Activated CD4-positive, alpha-beta T cell treated with anti-CD3 and anti-CD28 coated beads for 36 hours (primary cell): ENCODE results near the gene MAZ. TPM values are rescaled to one million over a fixed set of nuclear protein-coding genes. Genes with fewer than 3 reads are reported as not detected.
"Not testable (repeated sequence)": the region's sequence is repeated elsewhere in the genome, so short reads cannot be mapped to it uniquely, and the experiment has no call there.

Experiments used
- ATAC-seq: fragments of 200-7000 bp; cut with Tn5 transposase; one replicate; pipeline ENCODE4 v1.10.0; 2021; ENCODE audit warnings: mild to moderate bottlenecking, moderate library complexity
- CTCF ChIA-PET: fragments of 350-600 bp; sonication (Branson Sonifier 250); formaldehyde crosslinking; loops from one replicate; lab custom pipeline; 2021; ENCODE audit warnings: antibody characterized with exemption; lab: Charles Lee
- POLR2A ChIA-PET: fragments of 350-600 bp; sonication (Branson Sonifier 250); formaldehyde crosslinking; loops from one replicate; lab custom pipeline; 2021; ENCODE audit warnings: antibody characterized with exemption, inconsistent platforms; lab: Charles Lee
- DNase-seq: peaks from one replicate; pipeline ENCODE4 v3.0.0-alpha.2; 2020
- H3K27ac Mint-ChIP-seq: one replicate; pipeline ENCODE4 v1.8.0; 2021; ENCODE audit warnings: mixed read lengths
- H3K27me3 Mint-ChIP-seq: one replicate; pipeline ENCODE4 v1.8.0; 2021; ENCODE audit warnings: mixed read lengths
- H3K36me3 Mint-ChIP-seq: one replicate; pipeline ENCODE4 v1.8.0; 2021; ENCODE audit warnings: low read depth, mixed read lengths
- H3K4me1 Mint-ChIP-seq: one replicate; pipeline ENCODE4 v1.8.0; 2021; ENCODE audit warnings: mixed read lengths
- H3K4me3 Mint-ChIP-seq: one replicate; pipeline ENCODE4 v1.8.0; 2021; ENCODE audit warnings: mild to moderate bottlenecking, moderate library complexity, mixed read lengths
- H3K9me3 Mint-ChIP-seq: one replicate; pipeline ENCODE4 v1.8.0; 2021; ENCODE audit warnings: low read depth, mixed read lengths
- intact Hi-C, 2 experiments: fragments of 100-400 bp; cut with DNase I in 1 of 2; cut with micrococcal nuclease in 1 of 2; formaldehyde crosslinking; loops; one replicate each; pipeline versions ENCODE4 v1.14.2 to v1.15.1; 2022 to 2024; cut with DNase I, micrococcal nuclease
- total RNA-seq, 2 experiments: library from RNA; stranded (reverse); gene quantifications; one replicate each; pipeline ENCODE4 v1.2.3, GENCODE V29; 2021

Gene MAZ
- total RNA-seq, 2 experiments from 2014 or later, result 306 to 387 TPM

GRCh38 chr16:29769507-29769906 lies 36.8 kb upstream of the MAZ start:
- Mint-ChIP-seq H3K4me3 (no peak overlapping the region), H3K27me3 (no peaks in the 10 kb centered on the region), H3K4me1 (peaks cover 7% of the 10 kb centered on the region), H3K27ac (no peak overlapping the region), H3K9me3 (no peaks in the 10 kb centered on the region), H3K36me3 (no peaks in the 10 kb centered on the region)
- intact Hi-C loops, result no loop called here
- POLR2A ChIA-PET, result no interaction called here
- CTCF ChIA-PET, result interaction anchor here (0.7 to 2.0 kb wide), 5 partner anchors 15 to 156 kb away, joined by 3 to 7 read pairs (median 4); no protein-coding TSS in a partner anchor
- DNase-seq, result no peak
- ATAC-seq, result no peak

- intact Hi-C loops, result no loop called here
- POLR2A ChIA-PET, result no interaction called here
- Mint-ChIP-seq H3K4me3 (no peak overlapping the region), H3K4me1 (peaks cover 8% of the 10 kb centered on the region), H3K9me3 (no peaks in the 10 kb centered on the region), H3K27me3 (no peaks in the 10 kb centered on the region), H3K36me3 (no peaks in the 10 kb centered on the region), H3K27ac (no peak overlapping the region)
- ATAC-seq (no peak), DNase-seq (no peak)
- CTCF ChIA-PET, result interaction anchor here (0.6 to 1.2 kb wide), 2 partner anchors 47 to 1278 kb away, joined by 3 read pairs; partner anchors contain the start of gene CLN3
These were observed 35.9 kb upstream of the MAZ start for GRCh38 chr16:29770250-29770929.

GRCh38 chr16:29772330-29772729 lies 34.0 kb upstream of the MAZ start:
- H3K27ac Mint-ChIP-seq, DNase-seq, H3K4me3 Mint-ChIP-seq, intact Hi-C loops, H3K27me3 Mint-ChIP-seq, ATAC-seq, H3K9me3 Mint-ChIP-seq, H3K36me3 Mint-ChIP-seq: not testable (repeated sequence)
- CTCF ChIA-PET, result interaction anchor here (4.5 kb wide), 1 partner anchor 13 kb away, joined by 21 read pairs; no protein-coding TSS in a partner anchor
- H3K4me1 Mint-ChIP-seq, result peaks cover 14% of the 10 kb centered on the region
- POLR2A ChIA-PET, result interaction anchor here (0.6 kb wide), 1 partner anchor 599 kb away, joined by 5 read pairs; no protein-coding TSS in a partner anchor

GRCh38 chr16:29774730-29775129 lies 31.6 kb upstream of the MAZ start:
- ChIA-PET POLR2A (no interaction called here), CTCF (interaction anchor here (4.5 kb wide), 1 partner anchor 10 kb away, joined by 21 read pairs; no protein-coding TSS in a partner anchor)
- intact Hi-C loops, result no loop called here
- Mint-ChIP-seq H3K4me1 (peaks cover 14% of the 10 kb centered on the region), H3K36me3 (no peaks in the 10 kb centered on the region), H3K9me3 (no peaks in the 10 kb centered on the region), H3K27ac (no peak overlapping the region), H3K4me3 (no peak overlapping the region), H3K27me3 (no peaks in the 10 kb centered on the region)
- DNase-seq, result no peak
- no peak for ATAC-seq

- H3K4me3 Mint-ChIP-seq, result no peak overlapping the region
- H3K9me3 Mint-ChIP-seq, result no peaks in the 10 kb centered on the region
- ChIA-PET POLR2A (no interaction called here), CTCF (interaction anchor here (4.5 kb wide), 1 partner anchor 9 kb away, joined by 21 read pairs; no protein-coding TSS in a partner anchor)
- no peaks in the 10 kb centered on the region for H3K27me3 Mint-ChIP-seq
- no peak for ATAC-seq
- DNase-seq, result no peak
- peaks cover 13% of the 10 kb centered on the region for H3K4me1 Mint-ChIP-seq
- H3K27ac Mint-ChIP-seq, result no peak overlapping the region
- no peaks in the 10 kb centered on the region for H3K36me3 Mint-ChIP-seq
- intact Hi-C loops, result no loop called here
These were observed 30.5 kb upstream of the MAZ start for GRCh38 chr16:29775742-29776408.

- DNase-seq (no peak), ATAC-seq (no peak)
- H3K9me3 Mint-ChIP-seq, result no peaks in the 10 kb centered on the region
- no peaks in the 10 kb centered on the region for H3K27me3 Mint-ChIP-seq
- H3K36me3 Mint-ChIP-seq, result no peaks in the 10 kb centered on the region
- H3K27ac Mint-ChIP-seq, result no peak within 1 kb of the TSS
- no peak within 1 kb of the TSS for H3K4me3 Mint-ChIP-seq
- intact Hi-C loops, result no loop called here
- H3K4me1 Mint-ChIP-seq, result peaks cover 12% of the 10 kb centered on the region
- ChIA-PET CTCF (interaction anchor here (0.5 to 1.7 kb wide), 4 partner anchors 8 to 86 kb away, joined by 3 to 8 read pairs (median 4); no protein-coding TSS in a partner anchor), POLR2A (no interaction called here)
These were observed 28.6 kb upstream of the MAZ start, which contains the start of gene ZG16 for GRCh38 chr16:29777576-29778350. TSS of gene ZG16 (plus strand) at chr16:29778256. CDS start at chr16:29779267, 1,011 bp downstream.

- Mint-ChIP-seq H3K27me3 (no peaks in the 10 kb centered on the region), H3K9me3 (no peaks in the 10 kb centered on the region), H3K4me3 (no peak overlapping the region), H3K4me1 (peaks cover 21% of the 10 kb centered on the region), H3K27ac (no peak overlapping the region), H3K36me3 (no peaks in the 10 kb centered on the region)
- no peak for ATAC-seq
- no peak for DNase-seq
- intact Hi-C loops, result no loop called here
- ChIA-PET POLR2A (no interaction called here), CTCF (no interaction called here)
These were observed 26.9 kb upstream of the MAZ start for GRCh38 chr16:29779474-29779873.

- DNase-seq, H3K4me3 Mint-ChIP-seq, H3K27ac Mint-ChIP-seq, H3K27me3 Mint-ChIP-seq, POLR2A ChIA-PET, H3K36me3 Mint-ChIP-seq, H3K9me3 Mint-ChIP-seq, intact Hi-C loops, ATAC-seq: not testable (repeated sequence)
- peaks cover 27% of the 10 kb centered on the region for H3K4me1 Mint-ChIP-seq
- CTCF ChIA-PET, result interaction anchor here (2.7 to 3.0 kb wide), 2 partner anchors 10 to 82 kb away, joined by 21 to 25 read pairs; no protein-coding TSS in a partner anchor
These were observed 23.0 kb upstream of the MAZ start for GRCh38 chr16:29783094-29783953.

- Mint-ChIP-seq H3K27me3 (no peaks in the 10 kb centered on the region), H3K36me3 (no peaks in the 10 kb centered on the region), H3K4me1 (peaks cover 27% of the 10 kb centered on the region), H3K27ac (peak overlapping the region; percentile 3), H3K4me3 (no peak overlapping the region), H3K9me3 (no peaks in the 10 kb centered on the region)
- ChIA-PET CTCF (interaction anchor here (0.8 to 3.0 kb wide), 12 partner anchors 10 to 234 kb away, joined by 3 to 25 read pairs (median 6); partner anchors contain the start of genes C16orf54 and SPN), POLR2A (interaction anchor here (1.3 kb wide), 1 partner anchor 84 kb away, joined by 5 read pairs; no protein-coding TSS in a partner anchor)
- DNase-seq (peak; percentile 65), ATAC-seq (peak; percentile 92)
- intact Hi-C loops, result loop anchor here in 1 of 2 experiments (2.0 kb wide), 1 partner anchor 43 kb away; no protein-coding TSS in a partner anchor
These were observed 22.2 kb upstream of the MAZ start for GRCh38 chr16:29784157-29784556.

GRCh38 chr16:29784901-29785500 lies 21.3 kb upstream of the MAZ start:
- no peak overlapping the region for H3K27ac Mint-ChIP-seq
- H3K9me3 Mint-ChIP-seq, result no peaks in the 10 kb centered on the region
- H3K4me3 Mint-ChIP-seq, result peak overlapping the region; percentile 51
- CTCF ChIA-PET, result interaction anchor here (0.7 to 3.0 kb wide), 21 partner anchors 8 to 955 kb away, joined by 3 to 25 read pairs (median 4); partner anchors contain the start of genes C16orf54, MVP and SPN
- no peaks in the 10 kb centered on the region for H3K36me3 Mint-ChIP-seq
- peak; percentile 79 for ATAC-seq
- DNase-seq, result peak; percentile 89
- H3K4me1 Mint-ChIP-seq, result peaks cover 29% of the 10 kb centered on the region
- intact Hi-C loops, result loop anchor here in 1 of 2 experiments (1.0 to 2.0 kb wide), 2 partner anchors 42 to 85 kb away; no protein-coding TSS in a partner anchor
- POLR2A ChIA-PET, result interaction anchor here (0.5 to 1.3 kb wide), 3 partner anchors 39 to 929 kb away, joined by 3 to 5 read pairs (median 4); no protein-coding TSS in a partner anchor
- H3K27me3 Mint-ChIP-seq, result no peaks in the 10 kb centered on the region
